Osteoblast (primary cell): Measurements from ENCODE around the gene ZFP90. TPM values are rescaled to one million over a fixed set of nuclear protein-coding genes. Genes with fewer than 3 reads are reported as not detected.

Source experiments
- DNase-seq: peaks from one replicate; pipeline ENCODE4 v3.0.0; 2011; ENCODE audit warnings: low spot score, mixed read lengths; ENCODE audit not compliant: insufficient read length; ENCODE audit errors: missing footprints
- H2AFZ ChIP-seq: 2 replicates; pipeline ENCODE4 v1.6.0; 2011; ENCODE audit warnings: mild to moderate bottlenecking, low read length
- H3K27ac ChIP-seq: 2 replicates; pipeline ENCODE4 v1.5.1; 2011; ENCODE audit warnings: mild to moderate bottlenecking, low read depth, low read length, moderate library complexity
- H3K27me3 ChIP-seq: 2 replicates; pipeline ENCODE4 v1.6.0; 2012; ENCODE audit warnings: mild to moderate bottlenecking, control low read depth, inconsistent platforms, low read length, moderate library complexity; ENCODE audit not compliant: insufficient read depth
- H3K36me3 ChIP-seq: 2 replicates; pipeline ENCODE4 v1.5.1; 2011; ENCODE audit warnings: mild to moderate bottlenecking, low read length, control low read depth, moderate library complexity; ENCODE audit not compliant: insufficient read depth
- H3K4me1 ChIP-seq: 2 replicates; pipeline ENCODE4 v1.5.1; 2011; ENCODE audit warnings: mild to moderate bottlenecking, low read length, control low read depth, moderate library complexity; ENCODE audit not compliant: insufficient read depth
- H3K4me2 ChIP-seq: 2 replicates; pipeline ENCODE4 v1.6.0; 2011; ENCODE audit warnings: mild to moderate bottlenecking, low read length; ENCODE audit not compliant: insufficient read depth
- H3K4me3 ChIP-seq: fragments of 200-600 bp; sonication (generic); 3 replicates; pipeline ENCODE4 v1.5.1; 2012; ENCODE audit warnings: mild to moderate bottlenecking, low read length, inconsistent platforms; ENCODE audit not compliant: insufficient read depth
- H3K79me2 ChIP-seq: 2 replicates; pipeline ENCODE4 v1.6.0; 2012; ENCODE audit warnings: mild to moderate bottlenecking, low read length, control low read depth, inconsistent platforms; ENCODE audit not compliant: insufficient read depth
- H3K9me3 ChIP-seq: 2 replicates; pipeline ENCODE4 v1.5.1; 2011; ENCODE audit warnings: low read depth, low read length, control low read depth
- H4K20me1 ChIP-seq: 2 replicates; pipeline ENCODE4 v1.6.0; 2012; ENCODE audit warnings: mild to moderate bottlenecking, low read length, control low read depth; ENCODE audit not compliant: insufficient read depth
- CTCF ChIP-seq: IDR thresholded peaks from 2 replicates; pipeline ENCODE4 v1.5.1; 2011; ENCODE audit warnings: mild to moderate bottlenecking, low read depth, low read length, moderate library complexity; ENCODE audit errors: extremely low read depth
- total RNA-seq: library from RNA; depleted of rRNA; stranded (reverse); fragments of >200 nt; gene quantifications from 2 replicates; pipeline ENCODE4 v1.2.3, GENCODE V29; 2012

The ZFP90 gene
- total RNA-seq, 1 donor, result 41.3 TPM

- Histone ChIP-seq H3K27ac (no peak overlapping the region), H3K79me2 (no peaks in the 10 kb centered on the region), H4K20me1 (no peaks in the 10 kb centered on the region), H2AFZ (no peak overlapping the region), H3K27me3 (no peaks in the 10 kb centered on the region), H3K9me3 (no peaks in the 10 kb centered on the region), H3K36me3 (no peaks in the 10 kb centered on the region), H3K4me2 (no peak overlapping the region), H3K4me1 (no peaks in the 10 kb centered on the region), H3K4me3 (no peak overlapping the region)
- no peak for TF ChIP-seq CTCF
- no peak for DNase-seq
Measured at GRCh38 chr16:68599586-68599985, 60.5 kb downstream of the ZFP90 start.

- Histone ChIP-seq H3K79me2 (no peaks in the 10 kb centered on the region), H3K27ac (no peak overlapping the region), H3K9me3 (no peaks in the 10 kb centered on the region), H3K27me3 (no peaks in the 10 kb centered on the region), H4K20me1 (no peaks in the 10 kb centered on the region), H2AFZ (no peak overlapping the region), H3K4me3 (no peak overlapping the region), H3K4me2 (no peak overlapping the region), H3K4me1 (no peaks in the 10 kb centered on the region), H3K36me3 (no peaks in the 10 kb centered on the region)
- no peak for TF ChIP-seq CTCF
- no peak for DNase-seq
Measured at GRCh38 chr16:68605746-68606145, 66.7 kb downstream of the ZFP90 start.

GRCh38 chr16:68607443-68607842 lies 68.4 kb downstream of the ZFP90 start:
- Histone ChIP-seq H3K9me3 (no peaks in the 10 kb centered on the region), H3K4me1 (no peaks in the 10 kb centered on the region), H3K4me3 (no peak overlapping the region), H3K27me3 (no peaks in the 10 kb centered on the region), H3K27ac (no peak overlapping the region), H3K36me3 (no peaks in the 10 kb centered on the region), H2AFZ (no peak overlapping the region), H3K4me2 (no peak overlapping the region), H3K79me2 (no peaks in the 10 kb centered on the region), H4K20me1 (no peaks in the 10 kb centered on the region)
- no peak for DNase-seq
- TF ChIP-seq CTCF, result no peak

- H3K79me2 ChIP-seq, result no peaks in the 10 kb centered on the region
- DNase-seq, result no peak
- no peaks in the 10 kb centered on the region for H3K9me3 ChIP-seq
- H3K4me2 ChIP-seq, result no peak overlapping the region
- H3K27me3 ChIP-seq, result no peaks in the 10 kb centered on the region
- no peak for TF ChIP-seq CTCF
- no peak overlapping the region for H3K27ac ChIP-seq
- H2AFZ ChIP-seq, result no peak overlapping the region
- H3K4me3 ChIP-seq, result no peak overlapping the region
- no peaks in the 10 kb centered on the region for H3K4me1 ChIP-seq
- H3K36me3 ChIP-seq, result no peaks in the 10 kb centered on the region
- H4K20me1 ChIP-seq, result no peaks in the 10 kb centered on the region
Measured at GRCh38 chr16:68608330-68608729, 69.2 kb downstream of the ZFP90 start.
